Measurements from ENCODE around the gene ADAM12. TPM values are rescaled to one million over a fixed set of nuclear protein-coding genes. Genes with fewer than 3 reads are reported as not detected.

Gene ADAM12
- total RNA-seq, 2 donors from 2014 or later = 0.71 to 1.2 TPM

DNA sequence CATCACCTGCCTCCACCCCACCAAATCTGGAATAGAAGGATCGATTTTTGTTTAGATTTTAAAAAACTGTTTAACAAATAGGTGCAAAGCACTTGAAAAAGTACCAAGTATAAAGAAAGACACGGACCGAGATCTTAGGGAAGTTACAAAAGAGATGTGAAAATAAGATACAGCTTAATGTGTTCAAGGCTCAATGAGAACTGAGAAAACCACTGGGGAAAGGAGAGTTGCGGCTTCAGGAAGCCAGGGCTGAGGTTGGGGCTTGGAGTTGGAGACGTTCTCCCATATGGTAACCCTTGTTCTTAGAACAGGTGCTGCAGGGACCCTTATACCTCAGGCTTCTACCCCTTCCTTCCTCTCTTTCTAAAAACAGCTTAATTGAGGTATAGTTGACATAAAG is 351.8 kb downstream of the ADAM12 start:
- no peak overlapping the region for H3K27ac ChIP-seq
- TF ChIP-seq, protein P1, sequence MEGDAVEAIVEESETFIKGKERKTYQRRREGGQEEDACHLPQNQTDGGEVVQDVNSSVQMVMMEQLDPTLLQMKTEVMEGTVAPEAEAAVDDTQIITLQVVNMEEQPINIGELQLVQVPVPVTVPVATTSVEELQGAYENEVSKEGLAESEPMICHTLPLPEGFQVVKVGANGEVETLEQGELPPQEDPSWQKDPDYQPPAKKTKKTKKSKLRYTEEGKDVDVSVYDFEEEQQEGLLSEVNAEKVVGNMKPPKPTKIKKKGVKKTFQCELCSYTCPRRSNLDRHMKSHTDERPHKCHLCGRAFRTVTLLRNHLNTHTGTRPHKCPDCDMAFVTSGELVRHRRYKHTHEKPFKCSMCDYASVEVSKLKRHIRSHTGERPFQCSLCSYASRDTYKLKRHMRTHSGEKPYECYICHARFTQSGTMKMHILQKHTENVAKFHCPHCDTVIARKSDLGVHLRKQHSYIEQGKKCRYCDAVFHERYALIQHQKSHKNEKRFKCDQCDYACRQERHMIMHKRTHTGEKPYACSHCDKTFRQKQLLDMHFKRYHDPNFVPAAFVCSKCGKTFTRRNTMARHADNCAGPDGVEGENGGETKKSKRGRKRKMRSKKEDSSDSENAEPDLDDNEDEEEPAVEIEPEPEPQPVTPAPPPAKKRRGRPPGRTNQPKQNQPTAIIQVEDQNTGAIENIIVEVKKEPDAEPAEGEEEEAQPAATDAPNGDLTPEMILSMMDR (IDR thresholded peaks at IDR 0.05) = no peak
- peaks cover 0 to 20% of the 10 kb centered on the region in 2 donors for H3K9me3 ChIP-seq
- H3K4me3 ChIP-seq = no peak overlapping the region
- no peak for DNase-seq (ENCODE audit: low spot score)
- H3K4me1 ChIP-seq = peaks cover 0 to 8% of the 10 kb centered on the region in 2 donors
- no peaks in the 10 kb centered on the region for H3K36me3 ChIP-seq
- H3K27me3 ChIP-seq = no peaks in the 10 kb centered on the region

DNA sequence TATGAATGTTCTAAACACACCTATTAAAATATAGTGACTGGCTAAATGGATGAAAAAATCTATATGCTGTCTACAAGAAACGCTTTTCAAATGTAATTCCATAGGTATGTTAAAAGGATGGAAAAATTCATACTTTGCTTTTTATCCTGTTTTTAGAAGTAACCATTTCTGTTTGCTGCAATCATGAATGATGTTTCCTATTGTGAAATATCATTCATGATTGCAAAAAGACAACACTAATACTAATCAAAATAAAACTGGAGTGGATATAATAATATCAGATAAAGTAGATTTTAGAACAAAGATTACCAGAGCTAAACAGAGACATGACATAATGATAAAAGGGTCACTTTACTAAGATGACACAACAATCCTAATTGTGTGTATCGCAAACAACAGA is 353.7 kb downstream of the ADAM12 start:
- no peak for DNase-seq (ENCODE audit: low spot score)
- TF ChIP-seq, protein P1 (IDR thresholded peaks at IDR 0.05) = no peak
- H3K9me3 ChIP-seq = peaks cover 0 to 20% of the 10 kb centered on the region in 2 donors
- no peaks in the 10 kb centered on the region for H3K4me1 ChIP-seq
- no peak overlapping the region for H3K4me3 ChIP-seq
- no peaks in the 10 kb centered on the region for H3K36me3 ChIP-seq
- H3K27ac ChIP-seq = no peak overlapping the region
- no peaks in the 10 kb centered on the region for H3K27me3 ChIP-seq

DNA sequence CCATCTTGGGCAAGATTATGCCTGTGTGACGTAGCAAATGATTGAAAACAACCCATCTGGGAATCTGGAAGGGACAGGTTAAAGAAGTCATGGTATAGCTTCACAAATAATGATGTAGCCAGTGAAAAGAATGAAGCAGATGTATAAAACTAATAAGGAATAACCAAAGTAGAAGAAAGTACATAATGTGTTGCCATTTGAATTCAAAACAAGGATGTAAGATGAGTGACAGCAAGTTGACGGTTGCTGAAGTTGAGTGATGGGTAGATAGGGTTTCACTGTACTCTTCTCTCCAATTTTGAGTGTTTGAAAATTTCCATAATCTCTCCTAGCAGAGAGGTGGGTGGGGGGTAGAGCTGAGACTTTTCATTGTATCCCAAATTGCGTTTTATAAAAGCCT is 358.3 kb downstream of the ADAM12 start:
- no peaks in the 10 kb centered on the region for H3K4me1 ChIP-seq
- H3K27me3 ChIP-seq = no peaks in the 10 kb centered on the region
- H3K9me3 ChIP-seq = peaks cover 0 to 30% of the 10 kb centered on the region in 2 donors
- TF ChIP-seq, protein P1 (IDR thresholded peaks at IDR 0.05) = no peak
- H3K27ac ChIP-seq = no peak overlapping the region
- H3K36me3 ChIP-seq = no peaks in the 10 kb centered on the region
- no peak overlapping the region for H3K4me3 ChIP-seq
- no peak for DNase-seq (ENCODE audit: low spot score)

DNA sequence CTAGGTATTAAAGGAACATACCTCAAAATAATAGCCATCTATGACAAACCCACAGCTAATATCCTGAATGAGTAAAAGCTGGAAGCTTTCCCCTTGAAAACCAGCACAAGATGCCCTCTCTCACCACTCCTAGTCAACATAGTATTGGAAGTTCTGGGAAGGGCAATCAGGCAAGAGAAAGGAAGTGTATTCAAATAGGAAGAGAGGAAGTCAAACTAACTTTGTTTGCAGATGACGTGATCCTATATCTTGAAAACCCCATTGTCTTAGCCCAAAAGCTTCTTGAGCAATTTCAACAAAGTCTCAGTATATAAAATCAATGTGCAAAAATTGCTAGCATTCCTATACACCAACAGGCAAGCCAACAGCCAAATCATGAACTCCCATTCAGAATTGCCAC is 360.6 kb downstream of the ADAM12 start:
- no peak overlapping the region for H3K27ac ChIP-seq
- peaks cover 0 to 10% of the 10 kb centered on the region in 2 donors for H3K9me3 ChIP-seq
- H3K27me3 ChIP-seq = no peaks in the 10 kb centered on the region
- no peak overlapping the region for H3K4me3 ChIP-seq
- H3K4me1 ChIP-seq = no peaks in the 10 kb centered on the region
- TF ChIP-seq, protein P1 (IDR thresholded peaks at IDR 0.05) = no peak
- H3K36me3 ChIP-seq = no peaks in the 10 kb centered on the region
- no peak for DNase-seq (ENCODE audit: low spot score)

DNA sequence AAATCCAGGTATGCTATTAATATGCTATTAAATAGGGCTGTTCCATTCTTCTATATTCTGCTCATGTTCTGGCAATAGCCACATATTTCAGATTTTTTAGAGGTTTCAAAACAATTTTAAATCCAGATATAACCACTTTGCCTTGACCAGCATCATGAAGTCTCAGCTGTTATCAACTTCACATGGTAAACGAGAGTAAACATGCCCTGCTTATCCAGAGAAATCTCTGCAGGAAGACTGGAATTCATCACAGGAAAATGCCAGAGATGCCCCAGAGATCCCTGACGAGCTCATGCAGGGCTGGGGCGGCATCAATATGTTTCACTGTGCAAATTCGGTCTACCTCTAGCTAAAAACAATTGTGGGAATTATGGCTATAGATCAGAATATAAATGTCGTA is 365.4 kb downstream of the ADAM12 start:
- no peak for DNase-seq (ENCODE audit: low spot score)
- H3K4me1 ChIP-seq = no peaks in the 10 kb centered on the region
- no peak overlapping the region for H3K27ac ChIP-seq
- no peak overlapping the region for H3K4me3 ChIP-seq
- TF ChIP-seq, protein P1 (IDR thresholded peaks at IDR 0.05) = no peak
- H3K27me3 ChIP-seq = no peaks in the 10 kb centered on the region
- no peaks in the 10 kb centered on the region for H3K9me3 ChIP-seq
- no peaks in the 10 kb centered on the region for H3K36me3 ChIP-seq

DNA sequence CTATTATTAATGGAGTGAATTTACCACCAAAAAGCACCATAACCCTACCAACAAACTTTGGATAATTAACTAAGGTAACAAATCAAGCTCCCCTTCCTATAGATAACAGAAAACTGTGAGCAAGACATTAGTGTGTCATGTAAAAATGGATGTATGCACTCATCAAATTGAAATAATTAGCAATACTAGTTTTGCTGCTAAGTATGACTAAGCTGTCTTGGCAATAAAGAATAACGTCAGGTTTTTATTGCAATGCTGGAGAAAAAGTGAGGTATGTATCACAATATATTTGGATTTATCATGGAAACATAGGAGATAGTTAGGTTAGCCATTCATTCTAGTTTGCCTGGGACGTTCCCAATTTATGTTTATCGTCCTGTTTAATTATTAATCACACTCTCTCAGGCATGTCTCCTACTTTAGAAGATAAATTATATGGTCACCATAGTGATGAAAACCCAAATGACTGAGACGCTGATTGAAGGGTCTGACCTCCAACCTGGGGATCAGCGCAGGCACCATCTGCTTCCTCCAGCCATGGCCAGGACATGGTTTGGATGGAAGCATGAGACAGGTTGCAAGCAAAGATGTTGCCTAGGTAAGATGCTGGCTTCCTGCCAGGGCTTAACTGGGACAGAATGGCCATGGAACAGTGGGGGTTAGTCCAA is 366.3 kb downstream of the ADAM12 start:
- Histone ChIP-seq H3K4me1 (no peaks in the 10 kb centered on the region), H3K4me3 (no peak overlapping the region), H3K27ac (no peak overlapping the region), H3K36me3 (no peaks in the 10 kb centered on the region), H3K9me3 (no peaks in the 10 kb centered on the region), H3K27me3 (no peaks in the 10 kb centered on the region)
- TF ChIP-seq, protein P1 (IDR thresholded peaks at IDR 0.05) = no peak
- no peak for DNase-seq (ENCODE audit: low spot score)
